ENCODE measurements around the gene CNEP1R1. TPM values are rescaled to one million over a fixed set of nuclear protein-coding genes. Genes with fewer than 3 reads are reported as not detected.

Gene CNEP1R1
- total and polyA plus RNA-seq, 2 donors (not counting 1 experiment from before 2014, with no cell fraction given) = 18.6 to 32.9 TPM

DNA sequence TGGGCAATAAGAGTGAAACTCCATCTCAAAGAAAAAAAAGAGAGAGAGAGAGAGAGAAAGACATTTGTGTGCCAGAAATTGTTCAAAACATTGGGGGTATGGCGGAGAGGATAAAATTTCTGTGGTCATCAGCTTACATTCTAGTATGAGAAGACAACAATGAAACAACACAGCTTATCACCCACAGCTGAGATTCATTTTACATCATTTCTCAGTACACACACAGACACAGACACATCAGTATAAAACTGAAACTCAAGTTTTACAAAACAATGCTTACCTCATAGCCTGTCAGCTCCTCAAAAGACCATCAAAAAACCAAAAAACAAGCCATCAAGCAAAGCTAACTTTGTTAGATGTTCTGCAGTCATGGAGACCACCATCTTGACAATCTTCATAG, 31.4 kb upstream of the CNEP1R1 start:
- H3K9me3 ChIP-seq (ENCODE audit: control extremely low read depth in 1 of 3, control insufficient read depth in 2 of 3, insufficient read depth in 1 of 3, low read length in 2 of 3) = no peaks in the 10 kb centered on the region
- H3K27ac Mint-ChIP-seq = no peak overlapping the region
- WGBS (ENCODE audit: insufficient coverage) = no CpG with 5 or more reads among the region's 1 CpG
- H3K9me3 Mint-ChIP-seq (ENCODE audit: insufficient read depth) = no peaks in the 10 kb centered on the region
- peaks cover 0 to 4% (median 2%) of the 10 kb centered on the region in 4 experiments for H3K27me3 ChIP-seq (replicated peaks in 1 of 4; ENCODE audit: control extremely low read depth in 1 of 4, control insufficient read depth in 3 of 4, insufficient read depth in 4 of 4, low read length in 3 of 4)
- no peak overlapping the region for H3K4me2 ChIP-seq (replicated peaks; ENCODE audit: low read depth, low read length, poor library complexity, severe bottlenecking)
- no peaks in the 10 kb centered on the region for H3K4me1 Mint-ChIP-seq
- H3K36me3 ChIP-seq (replicated peaks in 1 of 2; ENCODE audit: control extremely low read depth in 1 of 2, control insufficient read depth in 1 of 2, extremely low read depth in 1 of 2, insufficient read depth in 2 of 2, low read length in 1 of 2) = no peaks in the 10 kb centered on the region
- peaks cover 20% of the 10 kb centered on the region for H3K27me3 Mint-ChIP-seq
- intact Hi-C loops (cut with micrococcal nuclease) = no loop called here
- TF ChIP-seq EZH2 (IDR thresholded peaks at IDR 0.05; ENCODE audit: borderline replicate concordance, insufficient read depth, low read depth, low read length, poor library complexity, severe bottlenecking) = no peak
- TF ChIP-seq, protein P1, sequence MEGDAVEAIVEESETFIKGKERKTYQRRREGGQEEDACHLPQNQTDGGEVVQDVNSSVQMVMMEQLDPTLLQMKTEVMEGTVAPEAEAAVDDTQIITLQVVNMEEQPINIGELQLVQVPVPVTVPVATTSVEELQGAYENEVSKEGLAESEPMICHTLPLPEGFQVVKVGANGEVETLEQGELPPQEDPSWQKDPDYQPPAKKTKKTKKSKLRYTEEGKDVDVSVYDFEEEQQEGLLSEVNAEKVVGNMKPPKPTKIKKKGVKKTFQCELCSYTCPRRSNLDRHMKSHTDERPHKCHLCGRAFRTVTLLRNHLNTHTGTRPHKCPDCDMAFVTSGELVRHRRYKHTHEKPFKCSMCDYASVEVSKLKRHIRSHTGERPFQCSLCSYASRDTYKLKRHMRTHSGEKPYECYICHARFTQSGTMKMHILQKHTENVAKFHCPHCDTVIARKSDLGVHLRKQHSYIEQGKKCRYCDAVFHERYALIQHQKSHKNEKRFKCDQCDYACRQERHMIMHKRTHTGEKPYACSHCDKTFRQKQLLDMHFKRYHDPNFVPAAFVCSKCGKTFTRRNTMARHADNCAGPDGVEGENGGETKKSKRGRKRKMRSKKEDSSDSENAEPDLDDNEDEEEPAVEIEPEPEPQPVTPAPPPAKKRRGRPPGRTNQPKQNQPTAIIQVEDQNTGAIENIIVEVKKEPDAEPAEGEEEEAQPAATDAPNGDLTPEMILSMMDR (IDR thresholded peaks at IDR 0.05) = no peak
- H3K4me3 Mint-ChIP-seq = no peak overlapping the region
- no peak overlapping the region for H3K9ac ChIP-seq (ENCODE audit: low read length)
- no peaks in the 10 kb centered on the region for H4K20me1 ChIP-seq (ENCODE audit: control insufficient read depth, insufficient read depth, low read length, poor library complexity, severe bottlenecking)
- no peaks in the 10 kb centered on the region for H3K79me2 ChIP-seq (ENCODE audit: control insufficient read depth, insufficient read depth, low read length)
- ATAC-seq (ENCODE audit: low read depth) = no peak
- DNase-seq = no peak
- ChIA-PET POLR2A (no interaction called here), CTCF (no interaction called here)
- no peak overlapping the region for H2AFZ ChIP-seq (ENCODE audit: insufficient read depth, low read depth, low read length, poor library complexity, severe bottlenecking)
- no peaks in the 10 kb centered on the region for H3K4me1 ChIP-seq (ENCODE audit: control insufficient read depth in 2 of 2, insufficient read depth in 2 of 2, low read length in 2 of 2)
- no peak overlapping the region for H3K27ac ChIP-seq (ENCODE audit: low read length in 2 of 2)
- H3K4me3 ChIP-seq (ENCODE audit: control extremely low read depth in 1 of 5, extremely low read depth in 1 of 5, insufficient read depth in 1 of 5, low read depth in 2 of 5, low read length in 4 of 5) = no peak overlapping the region

DNA sequence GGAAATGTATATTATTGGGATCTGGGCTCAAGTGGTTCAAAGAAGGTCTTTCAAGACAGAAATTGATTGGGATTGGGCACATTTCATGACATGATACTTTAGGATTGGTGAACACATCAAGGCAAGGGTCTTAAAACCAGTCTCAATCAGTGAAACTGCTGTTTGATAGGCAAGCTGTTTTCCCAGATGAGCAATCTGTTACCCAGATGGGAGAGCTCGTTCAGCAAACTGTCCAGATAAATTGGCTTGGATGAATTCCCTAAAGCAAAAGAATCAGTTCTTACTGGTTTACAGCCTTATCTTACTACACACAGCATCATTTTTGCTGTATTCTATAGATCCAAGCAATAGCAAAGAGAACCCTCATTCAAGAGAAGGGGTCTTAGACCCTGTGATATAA, 31.0 kb upstream of the CNEP1R1 start:
- WGBS (ENCODE audit: insufficient coverage) = 71% methylated on average over 1 of the region's 1 CpG
- ChIA-PET CTCF (no interaction called here), POLR2A (no interaction called here)
- Histone ChIP-seq H3K36me3 (replicated peaks in 1 of 2; ENCODE audit: control extremely low read depth in 1 of 2, control insufficient read depth in 1 of 2, extremely low read depth in 1 of 2, insufficient read depth in 2 of 2, low read length in 1 of 2) (no peaks in the 10 kb centered on the region), H3K27me3 (replicated peaks in 1 of 4; ENCODE audit: control extremely low read depth in 1 of 4, control insufficient read depth in 3 of 4, insufficient read depth in 4 of 4, low read length in 3 of 4) (peaks cover 0 to 4% (median 2%) of the 10 kb centered on the region in 4 experiments), H3K79me2 (ENCODE audit: control insufficient read depth, insufficient read depth, low read length) (no peaks in the 10 kb centered on the region), H3K9ac (ENCODE audit: low read length) (no peak overlapping the region), H3K4me2 (replicated peaks; ENCODE audit: low read depth, low read length, poor library complexity, severe bottlenecking) (no peak overlapping the region), H3K9me3 (ENCODE audit: control extremely low read depth in 1 of 3, control insufficient read depth in 2 of 3, insufficient read depth in 1 of 3, low read length in 2 of 3) (no peaks in the 10 kb centered on the region), H3K4me1 (ENCODE audit: control insufficient read depth in 2 of 2, insufficient read depth in 2 of 2, low read length in 2 of 2) (no peaks in the 10 kb centered on the region), H3K27ac (ENCODE audit: low read length in 2 of 2) (no peak overlapping the region), H4K20me1 (ENCODE audit: control insufficient read depth, insufficient read depth, low read length, poor library complexity, severe bottlenecking) (no peaks in the 10 kb centered on the region), H2AFZ (ENCODE audit: insufficient read depth, low read depth, low read length, poor library complexity, severe bottlenecking) (no peak overlapping the region), H3K4me3 (ENCODE audit: control extremely low read depth in 1 of 5, extremely low read depth in 1 of 5, insufficient read depth in 1 of 5, low read depth in 2 of 5, low read length in 4 of 5) (no peak overlapping the region)
- intact Hi-C loops (cut with micrococcal nuclease) = no loop called here
- TF ChIP-seq, protein P1 (IDR thresholded peaks at IDR 0.05) = no peak
- TF ChIP-seq EZH2 (IDR thresholded peaks at IDR 0.05; ENCODE audit: borderline replicate concordance, insufficient read depth, low read depth, low read length, poor library complexity, severe bottlenecking) = no peak
- DNase-seq (no peak), ATAC-seq (ENCODE audit: low read depth) (no peak)
- no peaks in the 10 kb centered on the region for H3K9me3 Mint-ChIP-seq (ENCODE audit: insufficient read depth)
- H3K4me3 Mint-ChIP-seq = no peak overlapping the region
- H3K27ac Mint-ChIP-seq = no peak overlapping the region
- H3K4me1 Mint-ChIP-seq = no peaks in the 10 kb centered on the region
- H3K27me3 Mint-ChIP-seq = peaks cover 21% of the 10 kb centered on the region
